Neuronal stem cell (in vitro differentiated cells): Measurements from ENCODE around the gene WDHD1.

Source experiments
- DNase-seq: peaks from one replicate; pipeline ENCODE4 v3.0.0-alpha.2; 2013; ENCODE audit warnings: low spot score
- H2AFZ ChIP-seq: one replicate; pipeline ENCODE4 v1.6.1; 2013; ENCODE audit warnings: mild to moderate bottlenecking, low read length, inconsistent platforms
- H2AK5ac ChIP-seq: 2 replicates; pipeline ENCODE4 v1.6.1; 2013; ENCODE audit warnings: low read depth, mild to moderate bottlenecking, inconsistent platforms, low read length, moderate library complexity, mixed read lengths
- H2BK120ac ChIP-seq: 2 replicates; pipeline ENCODE4 v1.6.1; 2013; ENCODE audit warnings: low read depth, mild to moderate bottlenecking, inconsistent platforms, low read length, moderate library complexity, mixed read lengths
- H2BK12ac ChIP-seq: one replicate; pipeline ENCODE4 v1.6.1; 2013; ENCODE audit warnings: low read length, inconsistent platforms
- H2BK15ac ChIP-seq: 2 replicates; pipeline ENCODE4 v1.6.1; 2013; ENCODE audit warnings: mild to moderate bottlenecking, low read length, inconsistent platforms, mixed read lengths
- H2BK5ac ChIP-seq: one replicate; pipeline ENCODE4 v1.6.1; 2013; ENCODE audit warnings: inconsistent platforms, mild to moderate bottlenecking, low read length, moderate library complexity
- H3K14ac ChIP-seq: one replicate; pipeline ENCODE4 v1.6.1; 2013; ENCODE audit warnings: low read length, inconsistent platforms
- H3K18ac ChIP-seq: 2 replicates; pipeline ENCODE4 v1.6.1; 2013; ENCODE audit warnings: low read length, inconsistent platforms
- H3K23ac ChIP-seq: 2 replicates; pipeline ENCODE4 v1.6.1; 2013; ENCODE audit warnings: low read depth, mild to moderate bottlenecking, mixed read lengths, low read length, inconsistent platforms; ENCODE audit not compliant: poor library complexity
- H3K27ac ChIP-seq: replicated peaks from 3 replicates; pipeline ENCODE4 v1.5.1; 2013; ENCODE audit warnings: low read length, inconsistent platforms
- H3K27me3 ChIP-seq, 3 experiments: 2 replicates each; pipeline ENCODE4 v1.6.1; 2013; ENCODE audit warnings: low read length in 3 of 3, mild to moderate bottlenecking in 2 of 3, inconsistent platforms in 1 of 3, low read depth in 1 of 3, mixed read lengths in 1 of 3, moderate library complexity in 1 of 3; ENCODE audit not compliant: control insufficient read depth in 3 of 3, insufficient read depth in 3 of 3
- H3K36me3 ChIP-seq, 2 donors: replicated peaks in 1 of 2; 2 replicates each; pipeline ENCODE4 v1.6.1; 2013; ENCODE audit warnings: low read length in 2 of 2; ENCODE audit not compliant: control insufficient read depth in 2 of 2, insufficient read depth in 2 of 2
- H3K4ac ChIP-seq: 2 replicates; pipeline ENCODE4 v1.6.1; 2013; ENCODE audit warnings: inconsistent platforms, mild to moderate bottlenecking, low read length, moderate library complexity
- H3K4me1 ChIP-seq, 2 donors: 1 replicate in 1 of 2; 2 replicates in 1 of 2; pipeline ENCODE4 v1.6.1; 2013; ENCODE audit warnings: low read length in 2 of 2, low read depth in 1 of 2; ENCODE audit not compliant: control insufficient read depth in 2 of 2, insufficient read depth in 1 of 2
- H3K4me2 ChIP-seq: one replicate; pipeline ENCODE4 v1.6.1; 2013; ENCODE audit warnings: mild to moderate bottlenecking, low read length, inconsistent platforms; ENCODE audit not compliant: insufficient read depth, poor library complexity, severe bottlenecking
- H3K4me3 ChIP-seq, 2 donors: 2 replicates each; pipeline ENCODE4 v1.5.1; 2013; ENCODE audit warnings: low read length in 2 of 2, mild to moderate bottlenecking in 2 of 2, inconsistent platforms in 1 of 2, moderate library complexity in 1 of 2
- H3K79me1 ChIP-seq: one replicate; pipeline ENCODE4 v1.6.1; 2013; ENCODE audit warnings: low read depth, mild to moderate bottlenecking, inconsistent platforms, low read length, moderate library complexity
- H3K9ac ChIP-seq: one replicate; pipeline ENCODE4 v1.6.1; 2013; ENCODE audit warnings: mild to moderate bottlenecking, low read depth, low read length, inconsistent platforms; ENCODE audit not compliant: poor library complexity
- H3K9me3 ChIP-seq, 2 donors: replicated peaks in 1 of 2; 2 replicates each; pipeline versions ENCODE3 to v1.6.1; 2013; ENCODE audit warnings: low read length in 2 of 2, mild to moderate bottlenecking in 2 of 2, inconsistent platforms in 1 of 2, low read depth in 1 of 2, mixed read lengths in 1 of 2, moderate library complexity in 1 of 2; ENCODE audit not compliant: control insufficient read depth in 2 of 2, insufficient read depth in 1 of 2
- H4K8ac ChIP-seq: one replicate; pipeline ENCODE4 v1.6.1; 2013; ENCODE audit warnings: low read depth, mild to moderate bottlenecking, inconsistent platforms, low read length, moderate library complexity
- H4K91ac ChIP-seq: one replicate; pipeline ENCODE4 v1.6.1; 2013; ENCODE audit warnings: low read length, low read depth, mild to moderate bottlenecking, inconsistent platforms; ENCODE audit not compliant: poor library complexity
- WGBS, 2 donors: extraction: QIAGEN DNeasy Blood & Tissue Kit; methylation state at CpG; one replicate each; pipeline ENCODE4 v1.1.7; 2013; ENCODE audit warnings: missing lambda C conversion rate in 2 of 2, mixed read lengths in 1 of 2; ENCODE audit not compliant: insufficient read length in 2 of 2, insufficient replicate concordance in 1 of 2; ENCODE audit errors: extremely low coverage in 2 of 2; 5-methylcytosine and 5-hydroxymethylcytosine counted together

WDHD1 gene

DNA sequence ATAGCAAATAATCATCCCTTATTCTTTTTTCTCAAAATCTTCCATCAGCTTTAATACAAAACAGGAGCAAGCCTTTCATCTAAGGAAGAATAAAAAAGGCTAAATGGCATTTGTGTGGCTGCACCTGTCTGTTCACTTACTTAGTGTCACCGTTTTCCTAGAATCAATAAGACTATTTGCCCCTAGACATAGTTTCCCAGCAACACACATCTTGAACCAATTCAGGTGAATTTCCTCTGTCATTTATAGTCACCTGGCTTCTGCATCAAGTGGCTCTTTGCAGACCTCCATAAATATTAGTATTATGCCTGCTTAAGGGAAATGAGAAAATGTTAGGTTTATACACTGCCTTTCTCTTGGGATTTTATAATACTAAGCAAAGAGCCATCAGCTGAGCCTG is 106.8 kb downstream of the WDHD1 start:
- no peak for DNase-seq
- no peaks in the 10 kb centered on the region for H3K4me1 ChIP-seq
- no peak overlapping the region for H4K91ac ChIP-seq
- H3K23ac ChIP-seq, result no peak overlapping the region
- no peaks in the 10 kb centered on the region for H3K79me1 ChIP-seq
- H4K8ac ChIP-seq, result no peak overlapping the region
- H2BK12ac ChIP-seq, result no peak overlapping the region
- H3K9ac ChIP-seq, result no peak overlapping the region
- no peak overlapping the region for H2BK15ac ChIP-seq
- H3K27me3 ChIP-seq, result no peaks in the 10 kb centered on the region
- no peaks in the 10 kb centered on the region for H3K9me3 ChIP-seq
- H3K4ac ChIP-seq, result no peak overlapping the region
- no CpG with 5 or more reads among the region's 1 CpG for WGBS, 2 donors
- no peak overlapping the region for H2BK120ac ChIP-seq
- H3K14ac ChIP-seq, result no peak overlapping the region
- H3K27ac ChIP-seq, result no peak overlapping the region
- no peak overlapping the region for H3K18ac ChIP-seq
- H3K4me3 ChIP-seq, result no peak overlapping the region
- H2AFZ ChIP-seq, result no peak overlapping the region
- H3K36me3 ChIP-seq, result no peaks in the 10 kb centered on the region
- H2BK5ac ChIP-seq, result no peak overlapping the region
- no peak overlapping the region for H3K4me2 ChIP-seq
- no peak overlapping the region for H2AK5ac ChIP-seq

DNA sequence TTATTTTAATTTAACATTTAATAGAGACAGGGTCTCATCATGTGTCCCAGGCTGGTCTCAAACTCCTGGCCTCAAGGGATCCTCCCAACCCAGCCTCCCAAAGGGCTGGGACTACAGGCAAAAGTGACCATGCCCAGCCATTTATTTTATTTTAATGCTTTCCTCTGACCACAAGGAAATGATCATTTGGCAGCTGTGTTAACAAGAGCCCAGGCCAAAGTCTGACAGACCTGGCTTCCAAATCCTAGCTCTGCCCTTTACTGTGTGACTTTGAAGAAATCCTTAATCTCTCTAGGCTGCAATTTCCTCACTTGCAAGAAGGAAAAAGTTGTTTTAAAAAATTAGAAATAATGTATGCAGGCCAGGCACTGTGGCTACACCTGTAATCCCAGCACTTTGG is 107.6 kb downstream of the WDHD1 start:
- Histone ChIP-seq H2BK5ac (no peak overlapping the region), H3K4me3 (no peak overlapping the region), H2BK120ac (no peak overlapping the region), H3K23ac (no peak overlapping the region), H3K9me3 (no peaks in the 10 kb centered on the region), H3K27ac (no peak overlapping the region), H4K8ac (no peak overlapping the region), H3K4me1 (no peaks in the 10 kb centered on the region), H3K27me3 (no peaks in the 10 kb centered on the region), H2BK12ac (no peak overlapping the region), H3K36me3 (no peaks in the 10 kb centered on the region), H3K18ac (no peak overlapping the region), H3K4me2 (no peak overlapping the region), H2AFZ (no peak overlapping the region), H3K4ac (no peak overlapping the region), H3K79me1 (no peaks in the 10 kb centered on the region), H2BK15ac (no peak overlapping the region), H4K91ac (no peak overlapping the region), H3K14ac (no peak overlapping the region), H3K9ac (no peak overlapping the region), H2AK5ac (no peak overlapping the region)
- DNase-seq, result no peak

DNA sequence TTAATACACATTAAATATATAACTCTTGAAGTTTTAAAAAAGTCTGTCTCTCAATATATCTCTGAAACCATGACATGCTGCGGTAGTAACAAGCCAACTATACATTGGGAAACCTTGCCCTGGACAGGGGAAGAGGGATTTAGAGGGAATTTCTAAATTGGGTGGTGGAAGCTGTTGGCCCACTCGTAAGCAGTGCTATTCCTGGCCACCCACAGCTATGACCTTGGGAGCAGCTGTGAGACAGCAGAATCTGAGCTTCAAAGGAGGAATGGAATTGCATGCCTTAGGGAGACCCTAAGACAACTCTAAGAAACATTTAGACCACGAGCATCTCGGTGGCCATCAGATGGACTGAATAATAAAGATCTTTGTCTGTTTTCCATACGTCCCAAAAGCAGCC is 108.5 kb downstream of the WDHD1 start:
- Histone ChIP-seq H3K27me3 (no peaks in the 10 kb centered on the region), H3K9ac (no peak overlapping the region), H3K4me2 (no peak overlapping the region), H3K36me3 (no peaks in the 10 kb centered on the region), H3K23ac (no peak overlapping the region), H3K18ac (no peak overlapping the region), H3K9me3 (no peaks in the 10 kb centered on the region), H3K4me1 (no peaks in the 10 kb centered on the region), H2BK120ac (no peak overlapping the region), H4K91ac (no peak overlapping the region), H3K4ac (no peak overlapping the region), H2AFZ (no peak overlapping the region), H3K4me3 (no peak overlapping the region), H2BK12ac (no peak overlapping the region), H3K27ac (no peak overlapping the region), H2BK15ac (no peak overlapping the region), H4K8ac (no peak overlapping the region), H3K14ac (no peak overlapping the region), H3K79me1 (no peaks in the 10 kb centered on the region), H2AK5ac (no peak overlapping the region), H2BK5ac (no peak overlapping the region)
- no peak for DNase-seq
- WGBS, 2 donors, result no CpG with 5 or more reads among the region's 5 CpGs

DNA sequence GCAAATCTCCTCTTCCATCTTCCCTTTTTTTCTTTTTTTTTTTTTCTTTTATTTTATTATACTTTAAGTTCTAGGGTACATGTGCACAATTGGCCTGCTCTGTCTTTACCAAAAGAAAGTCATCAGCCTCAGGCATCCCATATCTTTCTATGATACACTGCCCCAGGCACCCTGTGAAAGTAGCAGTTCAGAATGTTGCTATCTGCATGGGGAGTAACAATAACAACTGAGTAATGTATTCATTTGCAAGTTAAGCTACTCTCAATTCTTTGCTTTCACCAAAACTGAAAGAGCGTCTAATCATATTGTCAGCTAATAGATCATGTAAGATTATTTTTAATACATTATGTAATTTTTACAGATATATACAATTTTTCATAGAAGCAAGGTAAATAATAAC is 110.8 kb downstream of the WDHD1 start:
- Histone ChIP-seq H3K4me3 (no peak overlapping the region), H2BK5ac (no peak overlapping the region), H4K91ac (no peak overlapping the region), H3K36me3 (no peaks in the 10 kb centered on the region), H3K9ac (no peak overlapping the region), H3K14ac (no peak overlapping the region), H2AK5ac (no peak overlapping the region), H4K8ac (no peak overlapping the region), H3K23ac (no peak overlapping the region), H3K9me3 (no peaks in the 10 kb centered on the region), H3K4me2 (no peak overlapping the region), H3K27ac (no peak overlapping the region), H3K4ac (no peak overlapping the region), H3K27me3 (no peaks in the 10 kb centered on the region), H3K4me1 (no peaks in the 10 kb centered on the region), H2AFZ (no peak overlapping the region), H2BK12ac (no peak overlapping the region), H2BK15ac (no peak overlapping the region), H2BK120ac (no peak overlapping the region), H3K79me1 (no peaks in the 10 kb centered on the region), H3K18ac (no peak overlapping the region)
- no CpG with 5 or more reads among the region's 1 CpG for WGBS, 2 donors
- DNase-seq, result no peak
